ENCODE results near the gene IRF2.

- TF ChIP-seq GLIS3 (CRISPR knock-in tag; IDR thresholded peaks at IDR 0.05) (no peak), CREB5 (CRISPR knock-in tag; IDR thresholded peaks at IDR 0.05; ENCODE audit: low read depth) (no peak), ZNF8 (CRISPR knock-in tag; IDR thresholded peaks at IDR 0.05) (no peak), RARB (CRISPR knock-in tag; IDR thresholded peaks at IDR 0.05) (no peak)
These were observed 3.0 kb upstream of the IRF2 start for GRCh38 chr4:184477201-184477999.
